Loucy (cell line): ENCODE results near the gene URI1.

Source experiments
- H2AFZ ChIP-seq: fragments of 200-600 bp; sonication (generic); 2 replicates; pipeline ENCODE4 v1.6.0; 2016; ENCODE audit warnings: antibody characterized with exemption, mild to moderate bottlenecking, low read length, moderate library complexity
- H3F3A ChIP-seq: fragments of 200-600 bp; 2 replicates; pipeline ENCODE4 v1.6.0; 2016; ENCODE audit warnings: antibody characterized with exemption, low read depth, mild to moderate bottlenecking
- H3K27me3 ChIP-seq: fragments of 200-600 bp; sonication (generic); 2 replicates; pipeline ENCODE4 v1.6.1; 2014; ENCODE audit warnings: low read length, mild to moderate bottlenecking; ENCODE audit not compliant: insufficient read depth, poor library complexity, severe bottlenecking
- H3K36me3 ChIP-seq: fragments of 200-600 bp; sonication (generic); 2 replicates; pipeline ENCODE4 v1.6.1; 2016; ENCODE audit warnings: low read length; ENCODE audit not compliant: insufficient read depth
- H3K4me1 ChIP-seq: fragments of 200-600 bp; sonication (generic); 2 replicates; pipeline ENCODE4 v1.5.1; 2014; ENCODE audit warnings: low read length, mild to moderate bottlenecking; ENCODE audit not compliant: insufficient read depth, poor library complexity, severe bottlenecking
- H3K4me2 ChIP-seq: fragments of 200-600 bp; sonication (generic); 2 replicates; pipeline ENCODE4 v1.6.0; 2014; ENCODE audit warnings: antibody characterized with exemption, low read length, low read depth, mild to moderate bottlenecking; ENCODE audit not compliant: poor library complexity, severe bottlenecking
- H3K4me3 ChIP-seq: fragments of 200-600 bp; sonication (generic); 2 replicates; pipeline ENCODE4 v1.5.1; 2014; ENCODE audit warnings: low read length, mild to moderate bottlenecking, mixed read lengths; ENCODE audit not compliant: poor library complexity, severe bottlenecking
- H3K79me2 ChIP-seq: fragments of 200-600 bp; sonication (generic); 2 replicates; pipeline ENCODE4 v1.6.1; 2014; ENCODE audit warnings: low read length; ENCODE audit not compliant: insufficient read depth
- H3K9ac ChIP-seq: fragments of 200-600 bp; sonication (generic); 2 replicates; pipeline ENCODE4 v1.6.0; 2014; ENCODE audit warnings: mild to moderate bottlenecking, low read depth, low read length, moderate library complexity; ENCODE audit not compliant: poor library complexity, severe bottlenecking
- H3K9me2 ChIP-seq: fragments of 200-600 bp; sonication (generic); replicated peaks from 2 replicates; pipeline ENCODE4 v1.6.1; 2016; ENCODE audit warnings: low read depth, low read length, mixed read lengths
- H3K9me3 ChIP-seq: fragments of 200-600 bp; sonication (generic); 2 replicates; pipeline ENCODE4 v1.6.1; 2014; ENCODE audit warnings: mild to moderate bottlenecking, antibody characterized with exemption, low read length, low read depth; ENCODE audit not compliant: insufficient read depth
- H4K20me1 ChIP-seq: fragments of 200-600 bp; sonication (generic); 2 replicates; pipeline ENCODE4 v1.6.0; 2014; ENCODE audit warnings: antibody characterized with exemption, low read length, mild to moderate bottlenecking; ENCODE audit not compliant: insufficient read depth, poor library complexity, severe bottlenecking
- CTCF ChIP-seq: fragments of 200-600 bp; sonication (generic); conservative IDR thresholded peaks from 2 replicates; pipeline ENCODE4 v1.5.1; 2014; ENCODE audit warnings: mild to moderate bottlenecking, antibody characterized with exemption, low read length
- EZH2phosphoT487 ChIP-seq: fragments of 200-600 bp; IDR thresholded peaks from 2 replicates; pipeline ENCODE4 v1.6.1; 2018; ENCODE audit warnings: antibody characterized with exemption, mild to moderate bottlenecking, moderate library complexity, borderline replicate concordance

URI1 gene

GRCh38 chr19:30064348-30064699 lies 122.3 kb downstream of the URI1 start:
- no peak overlapping the region for H3K4me2 ChIP-seq
- H3K27me3 ChIP-seq = no peaks in the 10 kb centered on the region
- no peaks in the 10 kb centered on the region for H3K9me2 ChIP-seq
- no peaks in the 10 kb centered on the region for H3K79me2 ChIP-seq
- H3K9ac ChIP-seq = no peak overlapping the region
- no peak overlapping the region for H2AFZ ChIP-seq
- H3K4me3 ChIP-seq = no peak overlapping the region
- H4K20me1 ChIP-seq = no peaks in the 10 kb centered on the region
- TF ChIP-seq CTCF = no peak
- TF ChIP-seq EZH2phosphoT487 = no peak
- H3K9me3 ChIP-seq = no peaks in the 10 kb centered on the region
- peaks cover 9% of the 10 kb centered on the region for H3K4me1 ChIP-seq
- H3K36me3 ChIP-seq = no peaks in the 10 kb centered on the region
- H3F3A ChIP-seq = no peaks in the 10 kb centered on the region

- Histone ChIP-seq H3K4me1 (peaks cover 9% of the 10 kb centered on the region), H3K4me2 (no peak overlapping the region), H3K79me2 (no peaks in the 10 kb centered on the region), H4K20me1 (no peaks in the 10 kb centered on the region), H3K4me3 (no peak overlapping the region), H3K27me3 (no peaks in the 10 kb centered on the region), H3K36me3 (no peaks in the 10 kb centered on the region), H3K9me3 (no peaks in the 10 kb centered on the region), H3K9ac (no peak overlapping the region), H3K9me2 (no peaks in the 10 kb centered on the region), H2AFZ (no peak overlapping the region), H3F3A (no peaks in the 10 kb centered on the region)
- TF ChIP-seq EZH2phosphoT487 (no peak), CTCF (no peak)
Measured at GRCh38 chr19:30064771-30065494, 122.9 kb downstream of the URI1 start.

- no peaks in the 10 kb centered on the region for H3K9me3 ChIP-seq
- no peak overlapping the region for H3K4me2 ChIP-seq
- H3F3A ChIP-seq = no peaks in the 10 kb centered on the region
- H3K9me2 ChIP-seq = no peaks in the 10 kb centered on the region
- H3K79me2 ChIP-seq = no peaks in the 10 kb centered on the region
- H4K20me1 ChIP-seq = no peaks in the 10 kb centered on the region
- H3K27me3 ChIP-seq = no peaks in the 10 kb centered on the region
- H3K4me3 ChIP-seq = no peak overlapping the region
- no peak overlapping the region for H3K9ac ChIP-seq
- no peak overlapping the region for H2AFZ ChIP-seq
- no peak for TF ChIP-seq EZH2phosphoT487
- no peak for TF ChIP-seq CTCF
- peaks cover 9% of the 10 kb centered on the region for H3K4me1 ChIP-seq
- H3K36me3 ChIP-seq = no peaks in the 10 kb centered on the region
Measured at GRCh38 chr19:30065680-30066606, 123.9 kb downstream of the URI1 start.
